Neural progenitor cell (in vitro differentiated cells): ENCODE results near the gene IQGAP2. TPM values are rescaled to one million over a fixed set of nuclear protein-coding genes. Genes with fewer than 3 reads are reported as not detected.
A peak's percentile ranks its signal among the peaks of the same experiment; 100 is the strongest.

ENCODE experiments used
- DNase-seq: peaks from one replicate; pipeline ENCODE4 v3.0.0-alpha.2; 2016; ENCODE audit warnings: low spot score
- H2AFZ ChIP-seq: fragments of 200-600 bp; sonication (generic); replicated peaks from 2 replicates; pipeline ENCODE4 v1.6.1; 2016; ENCODE audit warnings: antibody characterized with exemption
- H3F3A ChIP-seq: fragments of 200-600 bp; sonication (generic); 2 replicates; pipeline ENCODE4 v1.6.1; 2016; ENCODE audit warnings: antibody characterized with exemption, low read depth
- H3K27ac ChIP-seq: fragments of 200-600 bp; sonication (generic); 2 replicates; pipeline ENCODE4 v1.5.1; 2016; ENCODE audit warnings: mild to moderate bottlenecking
- H3K27me3 ChIP-seq: fragments of 200-600 bp; sonication (generic); 2 replicates; pipeline ENCODE4 v1.6.1; 2016; ENCODE audit warnings: mild to moderate bottlenecking, moderate library complexity
- H3K36me3 ChIP-seq: fragments of 200-600 bp; sonication (generic); 2 replicates; pipeline ENCODE4 v1.5.1; 2016
- H3K4me1 ChIP-seq: fragments of 200-600 bp; sonication (generic); 2 replicates; pipeline ENCODE4 v1.6.1; 2016; ENCODE audit warnings: mixed run types
- H3K4me2 ChIP-seq: fragments of 200-600 bp; sonication (generic); 2 replicates; pipeline ENCODE4 v1.6.1; 2016
- H3K4me3 ChIP-seq: fragments of 200-600 bp; sonication (generic); 2 replicates; pipeline ENCODE4 v1.5.1; 2016
- H3K79me2 ChIP-seq: fragments of 200-600 bp; sonication (generic); 2 replicates; pipeline ENCODE4 v1.6.1; 2016; ENCODE audit warnings: low read depth
- H3K9ac ChIP-seq: fragments of 200-600 bp; sonication (generic); 2 replicates; pipeline ENCODE4 v1.6.1; 2016
- H3K9me3 ChIP-seq: fragments of 200-600 bp; sonication (generic); 2 replicates; pipeline ENCODE4 v1.5.1; 2016; ENCODE audit warnings: low read depth
- H4K20me1 ChIP-seq: fragments of 200-600 bp; sonication (generic); 2 replicates; pipeline ENCODE4 v1.6.1; 2016; ENCODE audit warnings: low read depth
- H3K27ac Mint-ChIP-seq: 3 replicates; pipeline ENCODE4 v1.8.0; 2021; ENCODE audit warnings: mixed read lengths
- H3K27me3 Mint-ChIP-seq: 2 replicates; pipeline ENCODE4 v1.8.0; 2022; ENCODE audit warnings: low read depth, mild to moderate bottlenecking, inconsistent platforms, moderate library complexity, mixed read lengths; ENCODE audit not compliant: insufficient read depth
- H3K36me3 Mint-ChIP-seq: 3 replicates; pipeline ENCODE4 v1.8.0; 2021; ENCODE audit warnings: mixed read lengths
- H3K4me1 Mint-ChIP-seq: 3 replicates; pipeline ENCODE4 v1.8.0; 2021; ENCODE audit warnings: mixed read lengths
- H3K4me3 Mint-ChIP-seq: 3 replicates; pipeline ENCODE4 v1.8.0; 2021; ENCODE audit warnings: mild to moderate bottlenecking, moderate library complexity, mixed read lengths
- H3K9me3 Mint-ChIP-seq: 3 replicates; pipeline ENCODE4 v1.8.0; 2020; ENCODE audit warnings: mixed read lengths
- CTCF ChIP-seq: fragments of 200-600 bp; sonication (generic); IDR thresholded peaks from 2 replicates; pipeline ENCODE4 v1.5.1; 2017; ENCODE audit warnings: antibody characterized with exemption, mild to moderate bottlenecking
- EZH2 ChIP-seq: fragments of 200-600 bp; sonication (generic); IDR thresholded peaks from 2 replicates; pipeline ENCODE4 v1.6.1; 2017; ENCODE audit warnings: antibody characterized with exemption, mild to moderate bottlenecking, moderate library complexity
- EZH2phosphoT487 ChIP-seq: fragments of 200-600 bp; sonication (generic); IDR thresholded peaks from 2 replicates; pipeline ENCODE4 v1.6.1; 2017; ENCODE audit warnings: antibody characterized with exemption
- total RNA-seq: library from RNA; depleted of rRNA; stranded (reverse); fragments of >200 nt; gene quantifications from 2 replicates; pipeline ENCODE4 v1.2.3, GENCODE V29; 2015; ENCODE audit warnings: low replicate concordance

IQGAP2 gene
- total RNA-seq, 1 donor from 2014 or later, result 37.7 TPM

DNA sequence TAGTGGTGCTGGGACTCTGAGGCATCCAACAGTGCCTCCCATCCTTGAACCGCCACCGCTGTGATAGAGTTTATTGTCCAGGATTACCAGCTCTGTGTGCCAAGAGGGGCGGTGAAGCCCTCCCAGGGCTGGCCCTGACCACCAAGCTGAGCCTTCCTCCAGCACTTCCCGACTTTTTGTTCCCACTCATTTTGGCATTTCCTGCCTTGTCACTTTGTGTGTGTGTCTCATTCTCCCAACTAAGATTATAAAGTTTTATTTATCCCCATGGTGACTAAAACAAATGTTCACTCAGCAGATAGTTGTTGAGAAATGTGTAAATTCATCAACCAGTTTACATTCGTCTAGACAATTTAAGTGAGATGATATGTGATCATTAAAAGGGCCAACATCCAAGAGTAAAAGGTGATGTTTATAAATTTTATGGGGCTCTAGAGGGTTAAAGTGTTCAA lies 315.3 kb downstream of the IQGAP2 start:
- H3K4me1 ChIP-seq, result peaks cover 13% of the 10 kb centered on the region
- Mint-ChIP-seq H3K27ac (no peak overlapping the region), H3K27me3 (peaks cover 21% of the 10 kb centered on the region), H3K4me3 (peak overlapping the region; percentile 94), H3K9me3 (no peaks in the 10 kb centered on the region), H3K4me1 (peaks cover 19% of the 10 kb centered on the region), H3K36me3 (peaks cover 16% of the 10 kb centered on the region)
- H3K4me3 ChIP-seq, result no peak overlapping the region
- H3K4me2 ChIP-seq, result peak overlapping the region; percentile 94
- no peaks in the 10 kb centered on the region for H3K36me3 ChIP-seq
- H3K9ac ChIP-seq, result no peak overlapping the region
- no peak overlapping the region for H2AFZ ChIP-seq
- TF ChIP-seq CTCF (no peak), EZH2 (no peak), EZH2phosphoT487 (no peak)
- H3K27me3 ChIP-seq, result peaks cover 24% of the 10 kb centered on the region
- peaks cover 71% of the 10 kb centered on the region for H3K79me2 ChIP-seq
- peaks cover 57% of the 10 kb centered on the region for H4K20me1 ChIP-seq
- no peak for DNase-seq
- H3K9me3 ChIP-seq, result no peaks in the 10 kb centered on the region
- H3F3A ChIP-seq, result no peaks in the 10 kb centered on the region
- no peak overlapping the region for H3K27ac ChIP-seq

GRCh38 chr5:76718880-76719279 lies 315.8 kb downstream of the IQGAP2 start:
- H2AFZ ChIP-seq, result no peak overlapping the region
- H3K4me3 ChIP-seq, result no peak overlapping the region
- H3K27me3 Mint-ChIP-seq, result peaks cover 17% of the 10 kb centered on the region
- peaks cover 76% of the 10 kb centered on the region for H3K79me2 ChIP-seq
- no peak for DNase-seq
- H3K9me3 ChIP-seq, result no peaks in the 10 kb centered on the region
- H3K9me3 Mint-ChIP-seq, result no peaks in the 10 kb centered on the region
- TF ChIP-seq CTCF (no peak), EZH2phosphoT487 (no peak), EZH2 (no peak)
- no peak overlapping the region for H3K9ac ChIP-seq
- no peaks in the 10 kb centered on the region for H3K36me3 ChIP-seq
- peaks cover 19% of the 10 kb centered on the region for H3K27me3 ChIP-seq
- H3F3A ChIP-seq, result no peaks in the 10 kb centered on the region
- H4K20me1 ChIP-seq, result peaks cover 61% of the 10 kb centered on the region
- H3K27ac Mint-ChIP-seq, result no peak overlapping the region
- no peak overlapping the region for H3K4me3 Mint-ChIP-seq
- H3K4me1 Mint-ChIP-seq, result peaks cover 19% of the 10 kb centered on the region
- no peak overlapping the region for H3K4me2 ChIP-seq
- peaks cover 13% of the 10 kb centered on the region for H3K4me1 ChIP-seq
- peaks cover 18% of the 10 kb centered on the region for H3K36me3 Mint-ChIP-seq
- H3K27ac ChIP-seq, result no peak overlapping the region

GRCh38 chr5:76720988-76721569 lies 318.0 kb downstream of the IQGAP2 start:
- Mint-ChIP-seq H3K4me3 (no peak overlapping the region), H3K9me3 (peaks cover 5% of the 10 kb centered on the region), H3K27me3 (peaks cover 3% of the 10 kb centered on the region), H3K27ac (no peak overlapping the region), H3K4me1 (peaks cover 22% of the 10 kb centered on the region), H3K36me3 (peaks cover 34% of the 10 kb centered on the region)
- no peak for DNase-seq
- Histone ChIP-seq H3K27ac (no peak overlapping the region), H3K36me3 (no peaks in the 10 kb centered on the region), H2AFZ (no peak overlapping the region), H3K4me3 (no peak overlapping the region), H3K9me3 (no peaks in the 10 kb centered on the region), H3K9ac (no peak overlapping the region), H3K27me3 (no peaks in the 10 kb centered on the region), H3K4me1 (peaks cover 13% of the 10 kb centered on the region), H3F3A (no peaks in the 10 kb centered on the region), H3K4me2 (no peak overlapping the region), H4K20me1 (peaks cover 61% of the 10 kb centered on the region), H3K79me2 (peaks cover 98% of the 10 kb centered on the region)
- TF ChIP-seq EZH2, result no peak
- no peak for TF ChIP-seq CTCF
- no peak for TF ChIP-seq EZH2phosphoT487
